ENCODE results near the gene TESK1. TPM values are rescaled to one million over a fixed set of nuclear protein-coding genes. Genes with fewer than 3 reads are reported as not detected.
A peak's percentile ranks its signal among the peaks of the same experiment; 100 is the strongest.

TESK1 gene
- total and polyA plus RNA-seq, 2 donors, result 9.3 to 32.8 TPM

GRCh38 chr9:35616681-35617459 lies 11.8 kb downstream of the TESK1 start:
- Histone ChIP-seq H3K4me3 (ENCODE audit: low read length in 2 of 2) (peak overlapping the region; percentile 60 to 69), H3K27me3 (ENCODE audit: control insufficient read depth in 2 of 2, insufficient read depth in 1 of 2, low read length in 1 of 2) (no peaks in the 10 kb centered on the region), H3K9me3 (ENCODE audit: control insufficient read depth in 2 of 2, insufficient read depth in 1 of 2, low read length in 1 of 2) (peaks cover 0 to 2% of the 10 kb centered on the region in 2 donors), H3K27ac (ENCODE audit: low read depth in 1 of 2, low read length in 1 of 2) (peak overlapping the region; percentile 71 to 78), H3K4me1 (ENCODE audit: control insufficient read depth in 2 of 2, insufficient read depth in 2 of 2, low read length in 2 of 2) (peaks cover 35 to 53% of the 10 kb centered on the region in 2 donors), H3K36me3 (ENCODE audit: control insufficient read depth in 2 of 2, insufficient read depth in 2 of 2, low read length in 1 of 2) (no peaks in the 10 kb centered on the region)
- peak in 5 of 9 donors; percentile 49 to 83 (median 68) for DNase-seq (ENCODE audit: low read depth in 6 of 9, low spot score in 9 of 9)
- 11% methylated on average over 51 of the region's 51 CpGs for WGBS

DNA sequence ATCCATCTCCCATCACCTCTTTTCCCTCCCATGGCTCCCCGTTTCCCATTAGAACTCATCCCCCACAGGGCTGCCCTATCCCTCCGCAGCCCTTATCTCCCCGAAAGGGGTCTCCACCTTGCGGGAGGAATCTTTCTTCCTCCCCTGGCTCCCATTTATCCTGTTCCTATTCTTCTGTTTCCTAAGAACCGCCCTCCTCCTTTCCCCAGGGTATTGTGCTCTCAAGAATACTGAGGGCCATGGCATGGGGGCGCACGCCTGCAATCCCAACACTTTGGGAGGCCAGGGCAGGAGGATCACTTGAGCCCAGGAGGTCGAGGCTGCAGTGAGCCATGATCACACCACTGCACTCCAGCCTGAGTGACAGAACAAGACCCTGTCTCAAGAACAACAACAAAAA lies 12.5 kb downstream of the TESK1 start:
- Histone ChIP-seq H3K4me3 (ENCODE audit: low read length in 2 of 2) (peak overlapping the region; percentile 60 to 69), H3K27ac (ENCODE audit: low read depth in 1 of 2, low read length in 1 of 2) (peak overlapping the region in 1 of 2 donors; percentile 78), H3K4me1 (ENCODE audit: control insufficient read depth in 2 of 2, insufficient read depth in 2 of 2, low read length in 2 of 2) (peaks cover 35 to 53% of the 10 kb centered on the region in 2 donors), H3K27me3 (ENCODE audit: control insufficient read depth in 2 of 2, insufficient read depth in 1 of 2, low read length in 1 of 2) (no peaks in the 10 kb centered on the region), H3K9me3 (ENCODE audit: control insufficient read depth in 2 of 2, insufficient read depth in 1 of 2, low read length in 1 of 2) (peaks cover 0 to 2% of the 10 kb centered on the region in 2 donors), H3K36me3 (ENCODE audit: control insufficient read depth in 2 of 2, insufficient read depth in 2 of 2, low read length in 1 of 2) (no peaks in the 10 kb centered on the region)
- WGBS, result 78% methylated on average over 8 of the region's 8 CpGs
- DNase-seq (ENCODE audit: low read depth in 6 of 9, low spot score in 9 of 9), result no peak

DNA sequence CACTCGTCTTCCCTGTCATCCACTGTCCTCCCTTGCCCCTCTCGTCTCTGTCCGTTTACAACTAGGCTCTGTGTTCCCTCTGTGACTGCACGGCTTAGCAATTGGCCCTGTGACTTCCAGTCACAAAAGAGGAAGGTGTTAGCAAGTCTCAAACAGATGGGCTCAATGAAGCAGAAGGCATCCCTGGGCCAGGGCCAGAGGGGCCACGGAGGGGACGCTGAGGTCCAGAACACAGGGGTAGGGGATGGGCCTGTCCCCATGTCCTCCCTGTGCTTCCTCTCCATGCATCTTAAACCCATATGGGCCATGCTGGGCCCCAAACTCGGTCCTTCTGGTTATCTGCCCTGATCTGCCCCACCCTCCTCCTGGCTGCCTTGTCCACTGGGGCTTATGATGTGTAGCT lies 13.3 kb downstream of the TESK1 start, which contains the start of gene CD72:
Gene CD72 (minus strand): TSS at position 89 of the 403 bp plus-strand sequence. CDS start 110 bp downstream, outside the sequence.
- no peaks in the 10 kb centered on the region for H3K36me3 ChIP-seq (ENCODE audit: control insufficient read depth in 2 of 2, insufficient read depth in 2 of 2, low read length in 1 of 2)
- DNase-seq (ENCODE audit: low read depth in 6 of 9, low spot score in 9 of 9), result peak in 1 of 9 donors; percentile 31
- H3K4me3 ChIP-seq (ENCODE audit: low read length in 2 of 2), result peak within 1 kb of the TSS; percentile 60 to 69
- peak within 1 kb of the TSS; percentile 76 to 88 for H3K27ac ChIP-seq (ENCODE audit: low read depth in 1 of 2, low read length in 1 of 2)
- 64% methylated on average over 7 of the region's 7 CpGs for WGBS
- peaks cover 0 to 2% of the 10 kb centered on the region in 2 donors for H3K9me3 ChIP-seq (ENCODE audit: control insufficient read depth in 2 of 2, insufficient read depth in 1 of 2, low read length in 1 of 2)
- peaks cover 35 to 53% of the 10 kb centered on the region in 2 donors for H3K4me1 ChIP-seq (ENCODE audit: control insufficient read depth in 2 of 2, insufficient read depth in 2 of 2, low read length in 2 of 2)
- H3K27me3 ChIP-seq (ENCODE audit: control insufficient read depth in 2 of 2, insufficient read depth in 1 of 2, low read length in 1 of 2), result no peaks in the 10 kb centered on the region

GRCh38 chr9:35618854-35619799 lies 14.1 kb downstream of the TESK1 start:
- 64% methylated on average over 17 of the region's 17 CpGs for WGBS
- DNase-seq (ENCODE audit: low read depth in 6 of 9, low spot score in 9 of 9), result peak in 6 of 9 donors; percentile 45 to 80 (median 56)
- Histone ChIP-seq H3K4me1 (ENCODE audit: control insufficient read depth in 2 of 2, insufficient read depth in 2 of 2, low read length in 2 of 2) (peaks cover 35 to 53% of the 10 kb centered on the region in 2 donors), H3K4me3 (ENCODE audit: low read length in 2 of 2) (no peak overlapping the region), H3K36me3 (ENCODE audit: control insufficient read depth in 2 of 2, insufficient read depth in 2 of 2, low read length in 1 of 2) (no peaks in the 10 kb centered on the region), H3K27me3 (ENCODE audit: control insufficient read depth in 2 of 2, insufficient read depth in 1 of 2, low read length in 1 of 2) (no peaks in the 10 kb centered on the region), H3K9me3 (ENCODE audit: control insufficient read depth in 2 of 2, insufficient read depth in 1 of 2, low read length in 1 of 2) (peaks cover 0 to 2% of the 10 kb centered on the region in 2 donors), H3K27ac (ENCODE audit: low read depth in 1 of 2, low read length in 1 of 2) (peak overlapping the region; percentile 76 to 88)

DNA sequence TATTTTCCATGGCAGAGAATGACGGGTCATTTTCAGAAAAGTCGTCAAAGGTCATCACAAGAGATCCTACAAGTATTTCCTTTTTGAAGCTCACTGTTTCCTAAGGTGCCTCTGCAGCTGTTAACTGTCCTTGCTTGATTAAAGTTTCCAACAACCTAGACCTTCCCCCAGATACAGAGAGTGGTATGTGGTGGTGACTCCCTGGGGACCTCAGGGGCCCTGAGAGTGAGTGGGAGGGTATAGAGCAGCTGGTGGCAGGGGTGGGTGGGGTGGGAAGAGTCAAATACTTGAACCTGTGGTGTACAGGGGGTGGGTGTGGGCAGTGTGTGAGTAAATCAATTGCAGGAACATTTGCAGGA lies 14.7 kb downstream of the TESK1 start:
- peak in 1 of 9 donors; percentile 64 for DNase-seq (ENCODE audit: low read depth in 6 of 9, low spot score in 9 of 9)
- Histone ChIP-seq H3K4me1 (ENCODE audit: control insufficient read depth in 2 of 2, insufficient read depth in 2 of 2, low read length in 2 of 2) (peaks cover 35 to 53% of the 10 kb centered on the region in 2 donors), H3K4me3 (ENCODE audit: low read length in 2 of 2) (no peak overlapping the region), H3K27me3 (ENCODE audit: control insufficient read depth in 2 of 2, insufficient read depth in 1 of 2, low read length in 1 of 2) (no peaks in the 10 kb centered on the region), H3K36me3 (ENCODE audit: control insufficient read depth in 2 of 2, insufficient read depth in 2 of 2, low read length in 1 of 2) (no peaks in the 10 kb centered on the region), H3K27ac (ENCODE audit: low read depth in 1 of 2, low read length in 1 of 2) (peak overlapping the region; percentile 71 to 88), H3K9me3 (ENCODE audit: control insufficient read depth in 2 of 2, insufficient read depth in 1 of 2, low read length in 1 of 2) (peaks cover 0 to 2% of the 10 kb centered on the region in 2 donors)
- 33% methylated on average over 2 of the region's 2 CpGs for WGBS

GRCh38 chr9:35627575-35627974 lies 22.5 kb downstream of the TESK1 start:
- Histone ChIP-seq H3K27me3 (ENCODE audit: control insufficient read depth in 2 of 2, insufficient read depth in 1 of 2, low read length in 1 of 2) (no peaks in the 10 kb centered on the region), H3K27ac (ENCODE audit: low read depth in 1 of 2, low read length in 1 of 2) (no peak overlapping the region), H3K4me1 (ENCODE audit: control insufficient read depth in 2 of 2, insufficient read depth in 2 of 2, low read length in 2 of 2) (no peaks in the 10 kb centered on the region), H3K36me3 (ENCODE audit: control insufficient read depth in 2 of 2, insufficient read depth in 2 of 2, low read length in 1 of 2) (no peaks in the 10 kb centered on the region), H3K4me3 (ENCODE audit: low read length in 2 of 2) (no peak overlapping the region), H3K9me3 (ENCODE audit: control insufficient read depth in 2 of 2, insufficient read depth in 1 of 2, low read length in 1 of 2) (no peaks in the 10 kb centered on the region)
- DNase-seq (ENCODE audit: low read depth in 6 of 9, low spot score in 9 of 9), result no peak
- 96% methylated on average over 2 of the region's 2 CpGs for WGBS

GRCh38 chr9:35628389-35628991 lies 23.4 kb downstream of the TESK1 start:
- Histone ChIP-seq H3K4me3 (ENCODE audit: low read length in 2 of 2) (no peak overlapping the region), H3K36me3 (ENCODE audit: control insufficient read depth in 2 of 2, insufficient read depth in 2 of 2, low read length in 1 of 2) (no peaks in the 10 kb centered on the region)
- WGBS, result 99% methylated on average over 6 of the region's 6 CpGs

GRCh38 chr9:35629597-35629996 lies 24.5 kb downstream of the TESK1 start:
- Histone ChIP-seq H3K4me1 (ENCODE audit: control insufficient read depth in 2 of 2, insufficient read depth in 2 of 2, low read length in 2 of 2) (no peaks in the 10 kb centered on the region), H3K27me3 (ENCODE audit: control insufficient read depth in 2 of 2, insufficient read depth in 1 of 2, low read length in 1 of 2) (no peaks in the 10 kb centered on the region), H3K9me3 (ENCODE audit: control insufficient read depth in 2 of 2, insufficient read depth in 1 of 2, low read length in 1 of 2) (no peaks in the 10 kb centered on the region), H3K27ac (ENCODE audit: low read depth in 1 of 2, low read length in 1 of 2) (no peak overlapping the region), H3K36me3 (ENCODE audit: control insufficient read depth in 2 of 2, insufficient read depth in 2 of 2, low read length in 1 of 2) (no peaks in the 10 kb centered on the region), H3K4me3 (ENCODE audit: low read length in 2 of 2) (no peak overlapping the region)
- WGBS, result 95% methylated on average over 5 of the region's 5 CpGs
- DNase-seq (ENCODE audit: low read depth in 6 of 9, low spot score in 9 of 9), result no peak

More at GRCh38 chr9:35628389-35628991, 23.4 kb downstream of the TESK1 start:
- Histone ChIP-seq H3K27ac (ENCODE audit: low read depth in 1 of 2, low read length in 1 of 2) (no peak overlapping the region), H3K9me3 (ENCODE audit: control insufficient read depth in 2 of 2, insufficient read depth in 1 of 2, low read length in 1 of 2) (no peaks in the 10 kb centered on the region), H3K27me3 (ENCODE audit: control insufficient read depth in 2 of 2, insufficient read depth in 1 of 2, low read length in 1 of 2) (no peaks in the 10 kb centered on the region), H3K4me1 (ENCODE audit: control insufficient read depth in 2 of 2, insufficient read depth in 2 of 2, low read length in 2 of 2) (no peaks in the 10 kb centered on the region)
- DNase-seq (ENCODE audit: low read depth in 6 of 9, low spot score in 9 of 9), result no peak

All from thymus (tissue), 11 donors.